NCI-H226 (cell line): ENCODE data around the gene BZW2.
"Not testable (repeated sequence)": the region's sequence is repeated elsewhere in the genome, so short reads cannot be mapped to it uniquely, and the experiment has no call there.

Source experiments
- DNase-seq: peaks from one replicate; pipeline ENCODE4 v3.0.0-alpha.2; 2015

Gene BZW2

GRCh38 chr7:16675277-16675676, 29.3 kb downstream of the BZW2 start:
- DNase-seq, result no peak

- no peak for DNase-seq
Measured at GRCh38 chr7:16677978-16678494, 32.1 kb downstream of the BZW2 start.

- not testable (repeated sequence) for DNase-seq
Measured at GRCh38 chr7:16678645-16679566, 32.9 kb downstream of the BZW2 start.

- no peak for DNase-seq
Measured at GRCh38 chr7:16684935-16685334, 39.0 kb downstream of the BZW2 start.

- no peak for DNase-seq
Measured at GRCh38 chr7:16685535-16685934, 39.6 kb downstream of the BZW2 start.

- DNase-seq, result peak; percentile 82
Measured at GRCh38 chr7:16688249-16688648, 42.3 kb downstream of the BZW2 start.

GRCh38 chr7:16691241-16691640, 45.3 kb downstream of the BZW2 start:
- no peak for DNase-seq

GRCh38 chr7:16693601-16694318, 47.8 kb downstream of the BZW2 start:
- DNase-seq, result no peak

- DNase-seq, result no peak
Measured at GRCh38 chr7:16694806-16695205, 48.8 kb downstream of the BZW2 start.

- DNase-seq, result peak; percentile 67
Measured at GRCh38 chr7:16695621-16696237, 49.7 kb downstream of the BZW2 start.

- DNase-seq, result peak; percentile 47
Measured at GRCh38 chr7:16697507-16698199, 51.7 kb downstream of the BZW2 start.

- DNase-seq, result no peak
Measured at GRCh38 chr7:16698200-16698905, 52.4 kb downstream of the BZW2 start.

GRCh38 chr7:16702441-16702840, 56.5 kb downstream of the BZW2 start:
- no peak for DNase-seq

- no peak for DNase-seq
Measured at GRCh38 chr7:16708511-16708910, 62.5 kb downstream of the BZW2 start.

- peak; percentile 89 for DNase-seq
Measured at GRCh38 chr7:16708980-16709379, 63.0 kb downstream of the BZW2 start.

- DNase-seq, result no peak
Measured at GRCh38 chr7:16710651-16711050, 64.7 kb downstream of the BZW2 start.

- DNase-seq, result no peak
Measured at GRCh38 chr7:16711730-16712129, 65.7 kb downstream of the BZW2 start.

- DNase-seq, result no peak
Measured at GRCh38 chr7:16712916-16713315, 66.9 kb downstream of the BZW2 start.

GRCh38 chr7:16715928-16716327, 69.9 kb downstream of the BZW2 start:
- no peak for DNase-seq

- DNase-seq, result no peak
Measured at GRCh38 chr7:16718111-16718656, 72.2 kb downstream of the BZW2 start.

GRCh38 chr7:16719699-16720098, 73.7 kb downstream of the BZW2 start:
- peak; percentile 77 for DNase-seq

GRCh38 chr7:16721541-16721940, 75.6 kb downstream of the BZW2 start:
- DNase-seq, result no peak
